Measurements from ENCODE around the gene MPPED1. TPM values are rescaled to one million over a fixed set of nuclear protein-coding genes. Genes with fewer than 3 reads are reported as not detected.

The MPPED1 gene
- total RNA-seq, 1 experiment from 2014 or later, result not detected

- no peak for DNase-seq (ENCODE audit: low read depth)
Measured at GRCh38 chr22:43476341-43476740, 64.5 kb downstream of the MPPED1 start.

GRCh38 chr22:43476751-43477725 lies 65.2 kb downstream of the MPPED1 start:
- no peak for DNase-seq (ENCODE audit: low read depth)

GRCh38 chr22:43477966-43478365 lies 66.2 kb downstream of the MPPED1 start:
- no peak for DNase-seq (ENCODE audit: low read depth)

- no peak for DNase-seq (ENCODE audit: low read depth)
Measured at GRCh38 chr22:43478621-43479300, 66.9 kb downstream of the MPPED1 start.

GRCh38 chr22:43479301-43479950 lies 67.6 kb downstream of the MPPED1 start:
- no peak for DNase-seq (ENCODE audit: low read depth)

GRCh38 chr22:43479962-43480361 lies 68.1 kb downstream of the MPPED1 start:
- DNase-seq (ENCODE audit: low read depth), result no peak

GRCh38 chr22:43481568-43482317 lies 69.9 kb downstream of the MPPED1 start:
- DNase-seq (ENCODE audit: low read depth), result no peak

- DNase-seq (ENCODE audit: low read depth), result no peak
Measured at GRCh38 chr22:43482318-43482625, 70.5 kb downstream of the MPPED1 start.

GRCh38 chr22:43483266-43483665 lies 71.5 kb downstream of the MPPED1 start:
- DNase-seq (ENCODE audit: low read depth), result no peak

- DNase-seq (ENCODE audit: low read depth), result no peak
Measured at GRCh38 chr22:43483669-43484068, 71.9 kb downstream of the MPPED1 start.

- DNase-seq (ENCODE audit: low read depth), result no peak
Measured at GRCh38 chr22:43484227-43484626, 72.4 kb downstream of the MPPED1 start.

GRCh38 chr22:43485502-43486089 lies 73.8 kb downstream of the MPPED1 start:
- DNase-seq (ENCODE audit: low read depth), result no peak

- DNase-seq (ENCODE audit: low read depth), result no peak
Measured at GRCh38 chr22:43487311-43488030, 75.7 kb downstream of the MPPED1 start.

- no peak for DNase-seq (ENCODE audit: low read depth)
Measured at GRCh38 chr22:43488031-43488866, 76.4 kb downstream of the MPPED1 start.

GRCh38 chr22:43488937-43489336 lies 77.1 kb downstream of the MPPED1 start:
- DNase-seq (ENCODE audit: low read depth), result no peak

- DNase-seq (ENCODE audit: low read depth), result no peak
Measured at GRCh38 chr22:43490311-43490710, 78.5 kb downstream of the MPPED1 start.

- no peak for DNase-seq (ENCODE audit: low read depth)
Measured at GRCh38 chr22:43491177-43491576, 79.4 kb downstream of the MPPED1 start.

- DNase-seq (ENCODE audit: low read depth), result no peak
Measured at GRCh38 chr22:43491737-43492136, 79.9 kb downstream of the MPPED1 start.

GRCh38 chr22:43493297-43493696 lies 81.5 kb downstream of the MPPED1 start:
- DNase-seq (ENCODE audit: low read depth), result no peak

All from Daoy (cell line).